GM19438 (cell line): Measurements from ENCODE around the gene PCGF1.
"Not testable (repeated sequence)": the region's sequence is repeated elsewhere in the genome, so short reads cannot be mapped to it uniquely, and the experiment has no call there.

Experiments
- ATAC-seq: cut with Tn5 transposase; IDR thresholded peaks from one replicate; pipeline ENCODE4 v1.9.1; 2021; ENCODE audit warnings: low read depth; ENCODE audit not compliant: unreplicated experiment

Gene PCGF1

GRCh38 chr2:74499940-74500577 lies 7.4 kb downstream of the PCGF1 start:
- ATAC-seq, result no peak

- no peak for ATAC-seq
These were observed 8.1 kb downstream of the PCGF1 start, which contains the start of gene LBX2 for GRCh38 chr2:74499267-74499939. Gene LBX2, minus strand, starts transcription at chr2:74499603. Its CDS starts 66 bp downstream, at chr2:74499537.

- ATAC-seq, result no peak
These were observed 8.8 kb downstream of the PCGF1 start for GRCh38 chr2:74498500-74499266.

- ATAC-seq, result no peak
These were observed 9.6 kb downstream of the PCGF1 start for GRCh38 chr2:74497777-74498499.

- no peak for ATAC-seq
These were observed 10.3 kb downstream of the PCGF1 start for GRCh38 chr2:74496997-74497776.

- no peak for ATAC-seq
These were observed 12.1 kb downstream of the PCGF1 start for GRCh38 chr2:74495440-74495839.

GRCh38 chr2:74493546-74493945 lies 13.9 kb downstream of the PCGF1 start:
- ATAC-seq, result no peak

- ATAC-seq, result no peak
These were observed 15.6 kb downstream of the PCGF1 start for GRCh38 chr2:74491648-74492544.

GRCh38 chr2:74489906-74490305 lies 17.6 kb downstream of the PCGF1 start:
- ATAC-seq, result no peak

GRCh38 chr2:74488643-74489481 lies 18.6 kb downstream of the PCGF1 start:
- ATAC-seq, result no peak

GRCh38 chr2:74486141-74486540 lies 21.4 kb downstream of the PCGF1 start:
- ATAC-seq, result no peak

- ATAC-seq, result not testable (repeated sequence)
These were observed 23.8 kb downstream of the PCGF1 start for GRCh38 chr2:74483675-74484164.

GRCh38 chr2:74482801-74483674 lies 24.5 kb downstream of the PCGF1 start, which contains the start of the genes CCDC142 and TTC31:
Gene CCDC142, minus strand, starts transcription at chr2:74482998. Its CDS starts 161 bp downstream, at chr2:74482837.
Gene TTC31, plus strand, starts transcription at chr2:74483081. Its CDS starts 15 bp downstream, at chr2:74483096.
- ATAC-seq, result peak; percentile 96

- ATAC-seq, result peak; percentile 35
These were observed 25.3 kb downstream of the PCGF1 start for GRCh38 chr2:74481961-74482800.

GRCh38 chr2:74481431-74481830 lies 26.1 kb downstream of the PCGF1 start:
- ATAC-seq, result no peak

GRCh38 chr2:74474899-74475298 lies 32.6 kb downstream of the PCGF1 start:
- ATAC-seq, result no peak
